ENCODE measurements around the gene PCMT1.

Gene PCMT1

GRCh38 chr6:149761438-149761837 is 11.9 kb downstream of the PCMT1 start:
- Histone ChIP-seq H3K9me3 (ENCODE audit: insufficient read depth, low read length, severe bottlenecking) (peaks cover 7% of the 10 kb centered on the region), H3K79me2 (ENCODE audit: insufficient read depth, low read length) (peaks cover 85% of the 10 kb centered on the region), H3K9ac (ENCODE audit: low read depth, low read length) (no peak overlapping the region), H3K27me3 (ENCODE audit: insufficient read depth, low read length, poor library complexity) (no peaks in the 10 kb centered on the region), H3K4me2 (ENCODE audit: insufficient read depth, low read length) (no peak overlapping the region), H3K4me1 (ENCODE audit: insufficient read depth, low read length) (no peaks in the 10 kb centered on the region), H3K27ac (ENCODE audit: low read length) (no peak overlapping the region), H3K4me3 (ENCODE audit: low read depth in 1 of 2, low read length in 2 of 2) (no peak overlapping the region), H4K20me1 (ENCODE audit: insufficient read depth, low read length) (peaks cover 10% of the 10 kb centered on the region), H2AFZ (ENCODE audit: low read depth, low read length) (no peak overlapping the region), H3K36me3 (ENCODE audit: insufficient read depth, low read length) (peaks cover 36% of the 10 kb centered on the region)
- DNase-seq: no peak
- no peak for TF ChIP-seq EZH2 (IDR thresholded peaks at IDR 0.05; ENCODE audit: borderline replicate concordance, low read depth, low read length, severe bottlenecking)
- TF ChIP-seq CTCF (IDR thresholded peaks at IDR 0.05; ENCODE audit: borderline replicate concordance, extremely low read depth, low read length, poor library complexity, severe bottlenecking): no peak
- no peak for ATAC-seq (ENCODE audit: insufficient read depth, low read depth)

- Histone ChIP-seq H2AFZ (ENCODE audit: low read depth, low read length) (no peak overlapping the region), H3K9ac (ENCODE audit: low read depth, low read length) (no peak overlapping the region), H4K20me1 (ENCODE audit: insufficient read depth, low read length) (peaks cover 6% of the 10 kb centered on the region), H3K27ac (ENCODE audit: low read length) (no peak overlapping the region), H3K27me3 (ENCODE audit: insufficient read depth, low read length, poor library complexity) (no peaks in the 10 kb centered on the region), H3K4me3 (ENCODE audit: low read depth in 1 of 2, low read length in 2 of 2) (no peak overlapping the region), H3K9me3 (ENCODE audit: insufficient read depth, low read length, severe bottlenecking) (peaks cover 7% of the 10 kb centered on the region), H3K4me2 (ENCODE audit: insufficient read depth, low read length) (no peak overlapping the region), H3K36me3 (ENCODE audit: insufficient read depth, low read length) (peaks cover 47% of the 10 kb centered on the region), H3K4me1 (ENCODE audit: insufficient read depth, low read length) (no peaks in the 10 kb centered on the region), H3K79me2 (ENCODE audit: insufficient read depth, low read length) (peaks cover 85% of the 10 kb centered on the region)
- ATAC-seq (ENCODE audit: insufficient read depth, low read depth) (no peak), DNase-seq (no peak)
- no peak for TF ChIP-seq EZH2 (IDR thresholded peaks at IDR 0.05; ENCODE audit: borderline replicate concordance, low read depth, low read length, severe bottlenecking)
- TF ChIP-seq CTCF (IDR thresholded peaks at IDR 0.05; ENCODE audit: borderline replicate concordance, extremely low read depth, low read length, poor library complexity, severe bottlenecking): no peak
Measured at GRCh38 chr6:149763866-149764265, 14.3 kb downstream of the PCMT1 start.

GRCh38 chr6:149766156-149766769 is 16.7 kb downstream of the PCMT1 start:
- ATAC-seq (ENCODE audit: insufficient read depth, low read depth): no peak
- DNase-seq: no peak
- H3K27me3 ChIP-seq (ENCODE audit: insufficient read depth, low read length, poor library complexity): no peaks in the 10 kb centered on the region
- H4K20me1 ChIP-seq (ENCODE audit: insufficient read depth, low read length): peaks cover 4% of the 10 kb centered on the region; the same call in 1 of the 2 replicates
- H3K79me2 ChIP-seq (ENCODE audit: insufficient read depth, low read length): peaks cover 79% of the 10 kb centered on the region
- H3K4me1 ChIP-seq (ENCODE audit: insufficient read depth, low read length): no peaks in the 10 kb centered on the region
- peaks cover 7% of the 10 kb centered on the region for H3K9me3 ChIP-seq (ENCODE audit: insufficient read depth, low read length, severe bottlenecking)
- H3K27ac ChIP-seq (ENCODE audit: low read length): no peak overlapping the region
- H2AFZ ChIP-seq (ENCODE audit: low read depth, low read length): no peak overlapping the region
- no peak for TF ChIP-seq EZH2 (IDR thresholded peaks at IDR 0.05; ENCODE audit: borderline replicate concordance, low read depth, low read length, severe bottlenecking)
- TF ChIP-seq CTCF (IDR thresholded peaks at IDR 0.05; ENCODE audit: borderline replicate concordance, extremely low read depth, low read length, poor library complexity, severe bottlenecking): no peak
- H3K4me2 ChIP-seq (ENCODE audit: insufficient read depth, low read length): no peak overlapping the region
- no peak overlapping the region for H3K9ac ChIP-seq (ENCODE audit: low read depth, low read length)
- H3K4me3 ChIP-seq (ENCODE audit: low read depth in 1 of 2, low read length in 2 of 2): no peak overlapping the region
- H3K36me3 ChIP-seq (ENCODE audit: insufficient read depth, low read length): peaks cover 46% of the 10 kb centered on the region
